Lower leg skin (tissue), 3 donors: Measurements from ENCODE around the gene LGALS8.

Source experiments
- CTCF ChIP-seq, 3 donors: fragments of 450-650 bp; IDR thresholded peaks; one replicate each; pipeline ENCODE4 v1.5.1; 2016; ENCODE audit warnings: antibody characterized with exemption in 3 of 3, mild to moderate bottlenecking in 3 of 3, moderate library complexity in 2 of 3
- POLR2A ChIP-seq, 2 donors: fragments of 450-650 bp; IDR thresholded peaks; one replicate each; pipeline ENCODE4 v1.6.1; 2016 to 2017; ENCODE audit warnings: antibody characterized with exemption in 2 of 2, mild to moderate bottlenecking in 1 of 2, moderate library complexity in 1 of 2

- no peak for TF ChIP-seq CTCF (IDR thresholded peaks at IDR 0.05)
- no peak for TF ChIP-seq POLR2A (IDR thresholded peaks at IDR 0.05)
Observed at GRCh38 chr1:236515443-236515958, 8.3 kb upstream of the LGALS8 start.
